ENCODE data around the gene STARD4. TPM values are rescaled to one million over a fixed set of nuclear protein-coding genes. Genes with fewer than 3 reads are reported as not detected.

The STARD4 gene
- total RNA-seq, 1 experiment from 2014 or later = 48.5 TPM

DNA sequence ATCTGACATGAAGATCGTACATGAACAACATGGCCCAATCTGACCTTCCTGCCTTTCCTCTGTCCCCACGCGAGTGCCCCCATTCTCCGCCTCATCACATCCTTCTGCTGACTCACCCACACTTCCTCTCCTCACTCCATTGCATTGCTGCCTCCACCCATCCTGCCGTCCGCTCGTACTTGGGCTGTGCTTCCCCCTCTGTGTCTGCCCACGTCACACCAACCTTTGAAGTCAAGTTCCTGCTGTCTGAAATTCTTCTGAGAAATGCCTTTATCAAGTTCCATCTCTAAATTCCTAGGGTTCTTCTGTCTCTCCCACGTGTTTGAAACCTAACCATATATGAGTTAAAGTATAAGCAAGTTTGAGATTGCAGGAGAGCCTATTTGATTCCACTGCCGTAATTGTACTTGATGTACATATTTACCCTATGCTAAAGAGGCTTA is 18.0 kb upstream of the STARD4 start:
- ATAC-seq (peak; percentile 36; the same call in 1 of the 2 replicates), DNase-seq (ENCODE audit: low spot score) (no peak)
- TF ChIP-seq ZNF121 (CRISPR knock-in tag; IDR thresholded peaks at IDR 0.05) (no peak), FOXP1 (CRISPR knock-in tag; IDR thresholded peaks at IDR 0.05; ENCODE audit: borderline replicate concordance) (no peak), ZNF423 (CRISPR knock-in tag; IDR thresholded peaks at IDR 0.05) (no peak), PRRX2 (CRISPR knock-in tag; IDR thresholded peaks at IDR 0.05) (no peak), MXD4 (CRISPR knock-in tag; IDR thresholded peaks at IDR 0.05; ENCODE audit: borderline replicate concordance) (no peak), ZNF263 (CRISPR knock-in tag; IDR thresholded peaks at IDR 0.05; ENCODE audit: low read depth) (no peak), ESRRA (CRISPR knock-in tag; IDR thresholded peaks at IDR 0.05; ENCODE audit: borderline replicate concordance) (no peak), EMX1 (CRISPR knock-in tag; IDR thresholded peaks at IDR 0.05) (no peak), SMAD4 (CRISPR knock-in tag; IDR thresholded peaks at IDR 0.05) (no peak), TEAD1 (CRISPR knock-in tag; IDR thresholded peaks at IDR 0.05) (no peak), ZNF232 (CRISPR knock-in tag; IDR thresholded peaks at IDR 0.05) (no peak), FOXK1 (CRISPR knock-in tag; IDR thresholded peaks at IDR 0.05) (no peak), RORB (CRISPR knock-in tag; IDR thresholded peaks at IDR 0.05) (no peak)
- TF ChIP-seq, protein P1, sequence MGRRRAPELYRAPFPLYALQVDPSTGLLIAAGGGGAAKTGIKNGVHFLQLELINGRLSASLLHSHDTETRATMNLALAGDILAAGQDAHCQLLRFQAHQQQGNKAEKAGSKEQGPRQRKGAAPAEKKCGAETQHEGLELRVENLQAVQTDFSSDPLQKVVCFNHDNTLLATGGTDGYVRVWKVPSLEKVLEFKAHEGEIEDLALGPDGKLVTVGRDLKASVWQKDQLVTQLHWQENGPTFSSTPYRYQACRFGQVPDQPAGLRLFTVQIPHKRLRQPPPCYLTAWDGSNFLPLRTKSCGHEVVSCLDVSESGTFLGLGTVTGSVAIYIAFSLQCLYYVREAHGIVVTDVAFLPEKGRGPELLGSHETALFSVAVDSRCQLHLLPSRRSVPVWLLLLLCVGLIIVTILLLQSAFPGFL (CRISPR knock-in tag; IDR thresholded peaks at IDR 0.05; ENCODE audit: borderline replicate concordance) = no peak
- TF ChIP-seq, protein P2, sequence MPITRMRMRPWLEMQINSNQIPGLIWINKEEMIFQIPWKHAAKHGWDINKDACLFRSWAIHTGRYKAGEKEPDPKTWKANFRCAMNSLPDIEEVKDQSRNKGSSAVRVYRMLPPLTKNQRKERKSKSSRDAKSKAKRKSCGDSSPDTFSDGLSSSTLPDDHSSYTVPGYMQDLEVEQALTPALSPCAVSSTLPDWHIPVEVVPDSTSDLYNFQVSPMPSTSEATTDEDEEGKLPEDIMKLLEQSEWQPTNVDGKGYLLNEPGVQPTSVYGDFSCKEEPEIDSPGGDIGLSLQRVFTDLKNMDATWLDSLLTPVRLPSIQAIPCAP (CRISPR knock-in tag; IDR thresholded peaks at IDR 0.05) = no peak
- TF ChIP-seq, protein P3, sequence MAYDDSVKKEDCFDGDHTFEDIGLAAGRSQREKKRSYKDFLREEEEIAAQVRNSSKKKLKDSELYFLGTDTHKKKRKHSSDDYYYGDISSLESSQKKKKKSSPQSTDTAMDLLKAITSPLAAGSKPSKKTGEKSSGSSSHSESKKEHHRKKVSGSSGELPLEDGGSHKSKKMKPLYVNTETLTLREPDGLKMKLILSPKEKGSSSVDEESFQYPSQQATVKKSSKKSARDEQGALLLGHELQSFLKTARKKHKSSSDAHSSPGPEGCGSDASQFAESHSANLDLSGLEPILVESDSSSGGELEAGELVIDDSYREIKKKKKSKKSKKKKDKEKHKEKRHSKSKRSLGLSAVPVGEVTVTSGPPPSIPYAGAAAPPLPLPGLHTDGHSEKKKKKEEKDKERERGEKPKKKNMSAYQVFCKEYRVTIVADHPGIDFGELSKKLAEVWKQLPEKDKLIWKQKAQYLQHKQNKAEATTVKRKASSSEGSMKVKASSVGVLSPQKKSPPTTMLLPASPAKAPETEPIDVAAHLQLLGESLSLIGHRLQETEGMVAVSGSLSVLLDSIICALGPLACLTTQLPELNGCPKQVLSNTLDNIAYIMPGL (CRISPR knock-in tag; IDR thresholded peaks at IDR 0.05) = no peak
- TF ChIP-seq, protein P4, sequence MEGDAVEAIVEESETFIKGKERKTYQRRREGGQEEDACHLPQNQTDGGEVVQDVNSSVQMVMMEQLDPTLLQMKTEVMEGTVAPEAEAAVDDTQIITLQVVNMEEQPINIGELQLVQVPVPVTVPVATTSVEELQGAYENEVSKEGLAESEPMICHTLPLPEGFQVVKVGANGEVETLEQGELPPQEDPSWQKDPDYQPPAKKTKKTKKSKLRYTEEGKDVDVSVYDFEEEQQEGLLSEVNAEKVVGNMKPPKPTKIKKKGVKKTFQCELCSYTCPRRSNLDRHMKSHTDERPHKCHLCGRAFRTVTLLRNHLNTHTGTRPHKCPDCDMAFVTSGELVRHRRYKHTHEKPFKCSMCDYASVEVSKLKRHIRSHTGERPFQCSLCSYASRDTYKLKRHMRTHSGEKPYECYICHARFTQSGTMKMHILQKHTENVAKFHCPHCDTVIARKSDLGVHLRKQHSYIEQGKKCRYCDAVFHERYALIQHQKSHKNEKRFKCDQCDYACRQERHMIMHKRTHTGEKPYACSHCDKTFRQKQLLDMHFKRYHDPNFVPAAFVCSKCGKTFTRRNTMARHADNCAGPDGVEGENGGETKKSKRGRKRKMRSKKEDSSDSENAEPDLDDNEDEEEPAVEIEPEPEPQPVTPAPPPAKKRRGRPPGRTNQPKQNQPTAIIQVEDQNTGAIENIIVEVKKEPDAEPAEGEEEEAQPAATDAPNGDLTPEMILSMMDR (IDR thresholded peaks at IDR 0.05) = no peak
- TF ChIP-seq, protein P5, sequence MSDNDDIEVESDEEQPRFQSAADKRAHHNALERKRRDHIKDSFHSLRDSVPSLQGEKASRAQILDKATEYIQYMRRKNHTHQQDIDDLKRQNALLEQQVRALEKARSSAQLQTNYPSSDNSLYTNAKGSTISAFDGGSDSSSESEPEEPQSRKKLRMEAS (CRISPR knock-in tag; IDR thresholded peaks at IDR 0.05) = no peak
- TF ChIP-seq, protein P6, sequence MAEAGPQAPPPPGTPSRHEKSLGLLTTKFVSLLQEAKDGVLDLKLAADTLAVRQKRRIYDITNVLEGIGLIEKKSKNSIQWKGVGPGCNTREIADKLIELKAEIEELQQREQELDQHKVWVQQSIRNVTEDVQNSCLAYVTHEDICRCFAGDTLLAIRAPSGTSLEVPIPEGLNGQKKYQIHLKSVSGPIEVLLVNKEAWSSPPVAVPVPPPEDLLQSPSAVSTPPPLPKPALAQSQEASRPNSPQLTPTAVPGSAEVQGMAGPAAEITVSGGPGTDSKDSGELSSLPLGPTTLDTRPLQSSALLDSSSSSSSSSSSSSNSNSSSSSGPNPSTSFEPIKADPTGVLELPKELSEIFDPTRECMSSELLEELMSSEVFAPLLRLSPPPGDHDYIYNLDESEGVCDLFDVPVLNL (CRISPR knock-in tag; IDR thresholded peaks at IDR 0.05; ENCODE audit: borderline replicate concordance, low read depth) = no peak
- TF ChIP-seq, protein P7, sequence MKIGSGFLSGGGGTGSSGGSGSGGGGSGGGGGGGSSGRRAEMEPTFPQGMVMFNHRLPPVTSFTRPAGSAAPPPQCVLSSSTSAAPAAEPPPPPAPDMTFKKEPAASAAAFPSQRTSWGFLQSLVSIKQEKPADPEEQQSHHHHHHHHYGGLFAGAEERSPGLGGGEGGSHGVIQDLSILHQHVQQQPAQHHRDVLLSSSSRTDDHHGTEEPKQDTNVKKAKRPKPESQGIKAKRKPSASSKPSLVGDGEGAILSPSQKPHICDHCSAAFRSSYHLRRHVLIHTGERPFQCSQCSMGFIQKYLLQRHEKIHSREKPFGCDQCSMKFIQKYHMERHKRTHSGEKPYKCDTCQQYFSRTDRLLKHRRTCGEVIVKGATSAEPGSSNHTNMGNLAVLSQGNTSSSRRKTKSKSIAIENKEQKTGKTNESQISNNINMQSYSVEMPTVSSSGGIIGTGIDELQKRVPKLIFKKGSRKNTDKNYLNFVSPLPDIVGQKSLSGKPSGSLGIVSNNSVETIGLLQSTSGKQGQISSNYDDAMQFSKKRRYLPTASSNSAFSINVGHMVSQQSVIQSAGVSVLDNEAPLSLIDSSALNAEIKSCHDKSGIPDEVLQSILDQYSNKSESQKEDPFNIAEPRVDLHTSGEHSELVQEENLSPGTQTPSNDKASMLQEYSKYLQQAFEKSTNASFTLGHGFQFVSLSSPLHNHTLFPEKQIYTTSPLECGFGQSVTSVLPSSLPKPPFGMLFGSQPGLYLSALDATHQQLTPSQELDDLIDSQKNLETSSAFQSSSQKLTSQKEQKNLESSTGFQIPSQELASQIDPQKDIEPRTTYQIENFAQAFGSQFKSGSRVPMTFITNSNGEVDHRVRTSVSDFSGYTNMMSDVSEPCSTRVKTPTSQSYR (CRISPR knock-in tag; IDR thresholded peaks at IDR 0.05) = no peak
- H3K27ac Mint-ChIP-seq = peak overlapping the region; percentile 10; the same call in 1 of the 2 replicates
- CTCF ChIA-PET = interaction anchor here (1.3 to 4.3 kb wide), 5 partner anchors 12 to 246 kb away, joined by 3 to 53 read pairs (median 3); no protein-coding TSS in a partner anchor
- H3K9me3 Mint-ChIP-seq = peaks cover 9% of the 10 kb centered on the region
- H3K27me3 Mint-ChIP-seq (ENCODE audit: low read depth) = no peaks in the 10 kb centered on the region
- H3K4me3 Mint-ChIP-seq = no peak overlapping the region
- POLR2A ChIA-PET = no interaction called here
- H3K4me1 Mint-ChIP-seq = peaks cover 5% of the 10 kb centered on the region
- H3K36me3 Mint-ChIP-seq = no peaks in the 10 kb centered on the region
